GM12878 (cell line): ENCODE data around the gene CCDC71L.

ENCODE experiments used
- BRCA1 ChIP-seq: IDR thresholded peaks from 2 replicates; pipeline ENCODE4 v1.6.1; 2011; ENCODE audit warnings: low read depth, low read length, improper control_type of control experiment
- CTCF ChIP-seq, 3 experiments: IDR thresholded peaks in 2 of 3; conservative IDR thresholded peaks in 1 of 3; 2 replicates each; pipeline ENCODE4 v1.5.1; 2011; ENCODE audit warnings: low read depth in 3 of 3, low read length in 3 of 3, mild to moderate bottlenecking in 3 of 3, control low read depth in 2 of 3, moderate library complexity in 2 of 3, inconsistent platforms in 1 of 3, mixed read lengths in 1 of 3; ENCODE audit not compliant: control insufficient read depth in 2 of 3, insufficient read depth in 1 of 3; ENCODE audit errors: extremely low read depth in 1 of 3
- EZH2 ChIP-seq: IDR thresholded peaks from 2 replicates; pipeline ENCODE4 v1.6.1; 2012; ENCODE audit warnings: low read depth, mild to moderate bottlenecking, control low read depth, inconsistent platforms, low read length, borderline replicate concordance; ENCODE audit not compliant: control insufficient read depth
- POLR2A ChIP-seq: IDR thresholded peaks from 2 replicates; pipeline ENCODE4 v1.6.1; 2011; ENCODE audit warnings: low read depth, mild to moderate bottlenecking, low read length
- SMAD1 ChIP-seq: fragments of 450-650 bp; IDR thresholded peaks from 2 replicates; pipeline ENCODE4 v1.6.1; 2018; ENCODE audit warnings: mild to moderate bottlenecking, low read depth; ENCODE audit not compliant: partially characterized antibody
- ZBTB33 ChIP-seq: fragments of 450-650 bp; IDR thresholded peaks from 2 replicates; pipeline ENCODE4 v1.6.1; 2017; ENCODE audit warnings: mild to moderate bottlenecking

- TF ChIP-seq SMAD1 (no peak), CTCF (IDR thresholded peaks at IDR 0.05 in 2 of 3, conservative IDR thresholded peaks at IDR 0.05 in 1 of 3; ENCODE audit: control insufficient read depth in 2 of 3, extremely low read depth in 1 of 3, insufficient read depth in 1 of 3, low read depth in 3 of 3, low read length in 3 of 3) (no peak), POLR2A (no peak), ZBTB33 (no peak), EZH2 (no peak), BRCA1 (no peak)
Measured at GRCh38 chr7:106652909-106653308, 8.0 kb downstream of the CCDC71L start.
